ENCODE data around the gene SLC6A11. TPM values are rescaled to one million over a fixed set of nuclear protein-coding genes. Genes with fewer than 3 reads are reported as not detected.

The SLC6A11 gene
- total and polyA plus RNA-seq, 7 donors, result 0.06 TPM; not detected in 6

GRCh38 chr3:10926256-10926810 is 110.3 kb downstream of the SLC6A11 start:
- Histone ChIP-seq H3K4me1 (no peaks in the 10 kb centered on the region), H3K9me3 (peaks cover 4% of the 10 kb centered on the region), H3K27ac (no peak overlapping the region), H3K4me3 (no peak overlapping the region), H3K36me3 (ENCODE audit: insufficient read depth in 1 of 2, low read depth in 1 of 2) (no peaks in the 10 kb centered on the region), H3K27me3 (ENCODE audit: insufficient read depth in 3 of 3, low read length in 2 of 3) (peaks cover 0 to 11% (median 5%) of the 10 kb centered on the region in 3 donors)
- no peak for DNase-seq
- no peak for TF ChIP-seq CTCF (IDR thresholded peaks at IDR 0.05)
- no peak for ATAC-seq
- 54 to 64% (median 55%) methylated on average over 13 of the region's 13 CpGs for WGBS, 3 donors
- intact Hi-C loops (cut with DNase I), result no loop called here

GRCh38 chr3:10926811-10927521 is 110.9 kb downstream of the SLC6A11 start:
- no peak for DNase-seq
- intact Hi-C loops (cut with DNase I), result no loop called here
- no peak for TF ChIP-seq CTCF (IDR thresholded peaks at IDR 0.05)
- ATAC-seq, result no peak
- no peaks in the 10 kb centered on the region for H3K36me3 ChIP-seq (ENCODE audit: insufficient read depth in 1 of 2, low read depth in 1 of 2)
- H3K4me3 ChIP-seq, result no peak overlapping the region
- peaks cover 0 to 11% (median 5%) of the 10 kb centered on the region in 3 donors for H3K27me3 ChIP-seq (ENCODE audit: insufficient read depth in 3 of 3, low read length in 2 of 3)
- no peak overlapping the region for H3K27ac ChIP-seq
- H3K9me3 ChIP-seq, result no peaks in the 10 kb centered on the region
- H3K4me1 ChIP-seq, result no peaks in the 10 kb centered on the region
- 28 to 41% (median 31%) methylated on average over 16 of the region's 16 CpGs for WGBS, 3 donors

GRCh38 chr3:10927551-10927950 is 111.5 kb downstream of the SLC6A11 start:
- no peak for TF ChIP-seq CTCF (IDR thresholded peaks at IDR 0.05)
- DNase-seq (no peak), ATAC-seq (no peak)
- Histone ChIP-seq H3K27me3 (ENCODE audit: insufficient read depth in 3 of 3, low read length in 2 of 3) (peaks cover 0 to 15% (median 6%) of the 10 kb centered on the region in 3 donors), H3K9me3 (no peaks in the 10 kb centered on the region), H3K4me3 (no peak overlapping the region), H3K27ac (no peak overlapping the region), H3K36me3 (ENCODE audit: insufficient read depth in 1 of 2, low read depth in 1 of 2) (no peaks in the 10 kb centered on the region), H3K4me1 (no peaks in the 10 kb centered on the region)
- intact Hi-C loops (cut with DNase I), result no loop called here
- 40 to 66% (median 47%) methylated on average over 4 of the region's 4 CpGs for WGBS, 3 donors

- TF ChIP-seq CTCF (IDR thresholded peaks at IDR 0.05), result no peak
- no peak for DNase-seq
- Histone ChIP-seq H3K27me3 (ENCODE audit: insufficient read depth in 3 of 3, low read length in 2 of 3) (peaks cover 0 to 17% (median 6%) of the 10 kb centered on the region in 3 donors), H3K27ac (no peak overlapping the region), H3K4me1 (no peaks in the 10 kb centered on the region), H3K4me3 (no peak overlapping the region), H3K9me3 (no peaks in the 10 kb centered on the region), H3K36me3 (ENCODE audit: insufficient read depth in 1 of 2, low read depth in 1 of 2) (no peaks in the 10 kb centered on the region)
- no peak for ATAC-seq
- WGBS, 3 donors, result 46 to 55% (median 46%) methylated on average over 9 of the region's 9 CpGs
- intact Hi-C loops (cut with DNase I), result no loop called here
Observed at GRCh38 chr3:10928407-10928960, 112.5 kb downstream of the SLC6A11 start.

Measured in psoas muscle (tissue), 8 donors.